K562 (cell line): ENCODE results near the gene NUDT22. TPM values are rescaled to one million over a fixed set of nuclear protein-coding genes. Genes with fewer than 3 reads are reported as not detected.

Source experiments
- ATAC-seq: fragments of 200-7000 bp; cut with Tn5 transposase; 3 replicates; pipeline ENCODE4 v1.9.1; 2020; ENCODE audit warnings: moderate library complexity
- BruUV-seq: library from RNA; stranded (reverse); fragments of 400-500 nt; replicated peaks from 2 replicates; lab custom pipeline; 2021; lab: Mats Ljungman, UMichigan
- CTCF ChIA-PET: fragments of 300-600 bp; formaldehyde crosslinking; extraction: SDS; loops from one replicate; lab custom pipeline; 2021; ENCODE audit warnings: low intra/inter-chr PET ratio; lab: Yijun Ruan, JAX
- POLR2A ChIA-PET: fragments of 300-600, 350-650 bp; sonication (Branson Sonifier 250); formaldehyde crosslinking; extraction: SDS; loops from one replicate; lab custom pipeline; 2021; ENCODE audit warnings: antibody characterized with exemption, inconsistent platforms; lab: Yijun Ruan, JAX
- DNase-seq, 4 experiments: peaks; one replicate each; pipeline versions ENCODE4 v3.0.0 to v3.0.0-alpha.2; 2011 to 2018; ENCODE audit warnings: low spot score in 3 of 4, mixed read lengths in 3 of 4; ENCODE audit errors: extremely low read depth in 1 of 4
- FAIRE-seq: peaks from 2 replicates; lab custom pipeline; 2011; peaks lifted over from hg19 to GRCh38; lab: Jason Lieb, UNC
- H2AFZ ChIP-seq: 2 replicates; pipeline ENCODE4 v1.6.0; 2011; ENCODE audit warnings: low read depth, low read length, control low read depth, inconsistent platforms
- H3K27ac ChIP-seq: fragments of 200-600 bp; 3 replicates; pipeline ENCODE4 v1.8.0; 2011; ENCODE audit warnings: low read depth, mild to moderate bottlenecking, control low read depth, inconsistent platforms, low read length, moderate library complexity, mixed read lengths; ENCODE audit errors: extremely low read depth
- H3K27me3 ChIP-seq, 2 experiments: fragments of 300-600 bp in 1 of 2; 2 replicates in 1 of 2; 3 replicates in 1 of 2; pipeline versions ENCODE4 v1.6.0 to v1.8.0; 2011; ENCODE audit warnings: inconsistent platforms in 2 of 2, low read length in 2 of 2, mild to moderate bottlenecking in 1 of 2, mixed read lengths in 1 of 2, moderate library complexity in 1 of 2; ENCODE audit not compliant: control insufficient read depth in 2 of 2, insufficient read depth in 2 of 2
- H3K36me3 ChIP-seq: fragments of 300-600 bp; 3 replicates; pipeline ENCODE4 v1.8.0; 2011; ENCODE audit warnings: mild to moderate bottlenecking, low read length, inconsistent platforms; ENCODE audit not compliant: control insufficient read depth, insufficient read depth
- H3K4me1 ChIP-seq, 2 experiments: fragments of 200-600 bp in 1 of 2; replicated peaks in 1 of 2; 2 replicates in 1 of 2; 3 replicates in 1 of 2; pipeline versions ENCODE4 v1.5.1 to v1.8.0; 2011; ENCODE audit warnings: inconsistent platforms in 2 of 2, low read length in 2 of 2, mild to moderate bottlenecking in 1 of 2, mixed read lengths in 1 of 2, moderate library complexity in 1 of 2; ENCODE audit not compliant: control insufficient read depth in 2 of 2, insufficient read depth in 2 of 2
- H3K4me2 ChIP-seq: 2 replicates; pipeline ENCODE4 v1.6.1; 2011; ENCODE audit warnings: low read length, control low read depth, inconsistent platforms, mixed read lengths; ENCODE audit not compliant: insufficient read depth
- H3K4me3 ChIP-seq: fragments of 200-600 bp; sonication (generic), shearing (Covaris generic); 2 replicates; pipeline ENCODE4 v1.5.1; 2016; ENCODE audit warnings: control low read depth, inconsistent platforms
- H3K79me2 ChIP-seq: fragments of 200-600 bp; 3 replicates; pipeline ENCODE4 v1.8.0; 2011; ENCODE audit warnings: low read length, inconsistent platforms; ENCODE audit not compliant: control insufficient read depth, insufficient read depth
- H3K9ac ChIP-seq, 2 experiments: 2 replicates each; pipeline versions ENCODE4 v1.6.0 to v1.6.1; 2011; ENCODE audit warnings: low read depth in 2 of 2, low read length in 2 of 2, control low read depth in 1 of 2, inconsistent platforms in 1 of 2, mild to moderate bottlenecking in 1 of 2, mixed read lengths in 1 of 2; ENCODE audit not compliant: insufficient read depth in 1 of 2
- H3K9me1 ChIP-seq: one replicate; pipeline ENCODE4 v1.6.0; 2011; ENCODE audit warnings: inconsistent platforms, mild to moderate bottlenecking, low read length, moderate library complexity; ENCODE audit not compliant: control insufficient read depth, insufficient read depth
- H3K9me3 ChIP-seq: replicated peaks from 2 replicates; pipeline ENCODE4 v1.5.1; 2011; ENCODE audit warnings: low read depth, low read length, inconsistent platforms; ENCODE audit not compliant: control insufficient read depth, insufficient read depth
- H4K20me1 ChIP-seq: replicated peaks from 2 replicates; pipeline ENCODE4 v1.6.1; 2011; ENCODE audit warnings: low read length, inconsistent platforms, mixed read lengths; ENCODE audit not compliant: control insufficient read depth, insufficient read depth
- BHLHE40 ChIP-seq: IDR thresholded peaks from 2 replicates; pipeline ENCODE4 v1.6.1; 2011; ENCODE audit warnings: low read length, improper control_type of control experiment
- MEIS2 ChIP-seq: fragments of 450-650 bp; IDR thresholded peaks from 2 replicates; pipeline ENCODE4 v1.6.1; 2014; ENCODE audit warnings: mild to moderate bottlenecking; ENCODE audit not compliant: partially characterized antibody
- PBX2 ChIP-seq, 2 experiments: IDR thresholded peaks in 1 of 2; conservative IDR thresholded peaks in 1 of 2; 2 replicates each; pipeline ENCODE4 v1.6.1; 2016; ENCODE audit warnings: low read depth in 2 of 2, mild to moderate bottlenecking in 1 of 2, missing compliant biosample characterization in 1 of 2, missing genetic modification characterization in 1 of 2, moderate library complexity in 1 of 2
- PHF8 ChIP-seq: fragments of 200-600 bp; sonication (generic); IDR thresholded peaks from 2 replicates; pipeline ENCODE4 v1.6.1; 2012; ENCODE audit warnings: mixed run types, mild to moderate bottlenecking, inconsistent platforms, low read length, moderate library complexity, borderline replicate concordance
- PKNOX1 ChIP-seq: fragments of 450-650 bp; IDR thresholded peaks from 2 replicates; pipeline ENCODE4 v1.6.1; 2016
- PRPF4 ChIP-seq: fragments of 200-400 bp; formaldehyde crosslinking; IDR thresholded peaks from one replicate; pipeline ENCODE4 v1.6.1; 2017; ENCODE audit warnings: low read length, low read depth, mild to moderate bottlenecking; ENCODE audit not compliant: insufficient read depth, poor library complexity, severe bottlenecking
- RAD21 ChIP-seq, 2 experiments: fragments of 250-450 bp in 1 of 2; fragments of 450-650 bp in 1 of 2; sonication (Bioruptor Pico) in 1 of 2; formaldehyde crosslinking in 1 of 2; IDR thresholded peaks in 1 of 2; conservative IDR thresholded peaks in 1 of 2; 2 replicates each; pipeline versions ENCODE4 v1.4.0 to v1.8.0; 2020 to 2022; ENCODE audit warnings: mild to moderate bottlenecking in 2 of 2, moderate library complexity in 1 of 2
- XRCC5 ChIP-seq: fragments of 200-400 bp; formaldehyde crosslinking; IDR thresholded peaks from 2 replicates; pipeline ENCODE4 v1.6.1; 2017; ENCODE audit warnings: low read depth, mild to moderate bottlenecking, low read length
- ZBTB1 ChIP-seq: sonication (generic); formaldehyde crosslinking; IDR thresholded peaks from 2 replicates; pipeline ENCODE4 v1.8.1; 2023; ENCODE audit warnings: missing genetic modification reagents, low read depth, mild to moderate bottlenecking, borderline replicate concordance
- WGBS: fragments of 100-300 bp; shearing (Covaris generic); methylation state at CpG from one replicate; pipeline ENCODE4 v1.1.6; 2016; ENCODE audit warnings: low coverage, mixed read lengths; ENCODE audit not compliant: insufficient coverage; ENCODE audit errors: missing lambda C conversion rate; 5-methylcytosine and 5-hydroxymethylcytosine counted together
- in situ Hi-C: fragments of 300-500 bp; cut with MboI; formaldehyde crosslinking; loops from 4 replicates; pipeline ENCODE4 v1.15.0; 2018; ENCODE audit warnings: inconsistent platforms, mixed read lengths
- intact Hi-C: fragments of 100-400 bp; cut with micrococcal nuclease; formaldehyde crosslinking; loops from 2 replicates; pipeline ENCODE4 v1.14.2; 2022
- polyA plus RNA-seq, 8 experiments: library from polyadenylated mRNA; depleted of rRNA in 4 of 8; stranded (reverse) in 5 of 8; unstranded in 3 of 8; fragments of >200 nt; fragmentation: Nextera tagmentation in 2 of 8; fragmentation: Illumina TruSeq in 1 of 8; extraction: Ambion mirVana in 2 of 8; extraction: Trizol in 1 of 8; gene quantifications; 2 replicates each; pipeline versions ENCODE4 v1.2.1 to v1.2.3, GENCODE V29; 2011 to 2014; ENCODE audit warnings: inconsistent platforms in 1 of 8, missing spikeins in 1 of 8
- total RNA-seq, 7 experiments: library from RNA; depleted of rRNA in 6 of 7; stranded (reverse); fragments of >200 nt in 6 of 7; fragmentation: Illumina TruSeq in 2 of 7; extraction: Trizol in 2 of 7; gene quantifications; 2 replicates each; pipeline versions ENCODE4 v1.2.1 to v1.2.3, GENCODE V29; 2011 to 2021; ENCODE audit warnings: low replicate concordance in 1 of 7

NUDT22 gene
- total and polyA plus RNA-seq, 9 of the 15 experiments (the other 6 are each of a cell fraction or from before 2014, with no cell fraction given): 6.3 to 92.6 (median 37.4) TPM

GRCh38 chr11:64263947-64264317 is 37.9 kb downstream of the NUDT22 start:
- H3K4me3 ChIP-seq: no peak overlapping the region
- 0 out of 2 replicates have a peak, but pooled peaks cover 4% of the 10 kb centered on the region for H4K20me1 ChIP-seq
- H3K4me1 ChIP-seq: peaks cover 14 to 51% of the 10 kb centered on the region in 2 experiments
- no peak overlapping the region for H3K27ac ChIP-seq
- TF ChIP-seq PHF8: no peak
- TF ChIP-seq ZBTB1: no peak
- peaks cover 3% of the 10 kb centered on the region for H3K9me1 ChIP-seq
- H3K9ac ChIP-seq: peak overlapping the region in 1 of 2 experiments; percentile 18; a peak in 1 of 4 replicates
- no peak for DNase-seq
- CTCF ChIA-PET: no interaction called here
- no peaks in the 10 kb centered on the region for H3K27me3 ChIP-seq
- H3K4me2 ChIP-seq: no peak overlapping the region
- intact Hi-C loops (no loop called here), in situ Hi-C loops (no loop called here)
- FAIRE-seq: no peak
- peaks cover 10% of the 10 kb centered on the region; the same call in 2 of the 3 replicates for H3K79me2 ChIP-seq
- H3K9me3 ChIP-seq: no peaks in the 10 kb centered on the region
- BruUV-seq: no TSS peak
- peaks cover 86% of the 10 kb centered on the region for H3K36me3 ChIP-seq
- ATAC-seq: no peak
- H2AFZ ChIP-seq: no peak overlapping the region
- POLR2A ChIA-PET: interaction anchor here (0.6 to 2.4 kb wide), 6 partner anchors 8 to 59 kb away, joined by 3 to 7 read pairs (median 4); partner anchors contain the start of genes PLCB3 and PPP1R14B
- 94% methylated on average over 7 of the region's 8 CpGs for WGBS

- Histone ChIP-seq H3K79me2 (peaks cover 14% of the 10 kb centered on the region; the same call in 2 of the 3 replicates), H3K4me3 (no peak overlapping the region), H3K9me3 (no peaks in the 10 kb centered on the region), H2AFZ (no peak overlapping the region), H3K27ac (no peak overlapping the region), H3K27me3 (no peaks in the 10 kb centered on the region), H3K9ac (peak overlapping the region in 1 of 2 experiments; percentile 18; a peak in 2 of 4 replicates), H3K36me3 (peaks cover 81% of the 10 kb centered on the region), H3K9me1 (peaks cover 3% of the 10 kb centered on the region), H3K4me1 (peaks cover 15 to 52% of the 10 kb centered on the region in 2 experiments), H3K4me2 (no peak overlapping the region), H4K20me1 (0 out of 2 replicates have a peak, but pooled peaks cover 4% of the 10 kb centered on the region)
- FAIRE-seq: no peak
- ChIA-PET POLR2A (interaction anchor here (0.6 to 2.4 kb wide), 7 partner anchors 9 to 60 kb away, joined by 3 to 7 read pairs (median 4); partner anchors contain the start of genes PLCB3 and PPP1R14B), CTCF (no interaction called here)
- BruUV-seq: no TSS peak
- intact Hi-C loops: no loop called here
- no peak for ATAC-seq
- DNase-seq: peak in 1 of 4 experiments; percentile 27
- in situ Hi-C loops: no loop called here
- WGBS: 69% methylated on average over 10 of the region's 10 CpGs
- TF ChIP-seq PRPF4 (no peak), MEIS2 (peak; percentile 83), PHF8 (no peak), XRCC5 (no peak), RAD21 (CRISPR knock-in tag; conservative IDR thresholded peaks at IDR 0.05 in 1 of 2, IDR thresholded peaks at IDR 0.05 in 1 of 2) (no peak), BHLHE40 (peak; percentile 51; the same call in 1 of the 2 replicates), PKNOX1 (peak; percentile 72), PBX2 (CRISPR knock-in tag; IDR thresholded peaks at IDR 0.05; ENCODE audit: low read depth) (no peak), PBX2 (tag; conservative IDR thresholded peaks at IDR 0.05; ENCODE audit: low read depth) (peak; percentile 89)
These were observed 38.3 kb downstream of the NUDT22 start for GRCh38 chr11:64264371-64264852.
